ENCODE data around the gene AHI1.
A peak's percentile ranks its signal among the peaks of the same experiment; 100 is the strongest.

AHI1 gene

GRCh38 chr6:135314543-135314942 lies 183.0 kb downstream of the AHI1 start:
- no peak overlapping the region for H3K4me3 ChIP-seq (ENCODE audit: low read depth, low read length)

GRCh38 chr6:135311446-135312200 lies 185.9 kb downstream of the AHI1 start:
- no peak for DNase-seq (ENCODE audit: low read depth)
- no peak overlapping the region for H3K4me3 ChIP-seq (ENCODE audit: low read depth, low read length)

More at GRCh38 chr6:135314543-135314942, 183.0 kb downstream of the AHI1 start:
- no peak for DNase-seq (ENCODE audit: low read depth)

- H3K4me3 ChIP-seq (ENCODE audit: low read depth, low read length) = no peak overlapping the region
- no peak for DNase-seq (ENCODE audit: low read depth)
These were observed 187.2 kb downstream of the AHI1 start for GRCh38 chr6:135310291-135310690.

- DNase-seq (ENCODE audit: low read depth) = no peak
- no peak overlapping the region for H3K4me3 ChIP-seq (ENCODE audit: low read depth, low read length)
These were observed 190.7 kb downstream of the AHI1 start for GRCh38 chr6:135306740-135307420.

GRCh38 chr6:135306166-135306565 lies 191.4 kb downstream of the AHI1 start:
- H3K4me3 ChIP-seq (ENCODE audit: low read depth, low read length) = no peak overlapping the region
- DNase-seq (ENCODE audit: low read depth) = no peak

- H3K4me3 ChIP-seq (ENCODE audit: low read depth, low read length) = no peak overlapping the region
- DNase-seq (ENCODE audit: low read depth) = no peak
These were observed 191.9 kb downstream of the AHI1 start for GRCh38 chr6:135305684-135306083.

GRCh38 chr6:135304883-135305282 lies 192.7 kb downstream of the AHI1 start:
- no peak overlapping the region for H3K4me3 ChIP-seq (ENCODE audit: low read depth, low read length)

GRCh38 chr6:135301304-135301703 lies 196.2 kb downstream of the AHI1 start:
- no peak overlapping the region for H3K4me3 ChIP-seq (ENCODE audit: low read depth, low read length)
- no peak for DNase-seq (ENCODE audit: low read depth)

More at GRCh38 chr6:135304883-135305282, 192.7 kb downstream of the AHI1 start:
- DNase-seq (ENCODE audit: low read depth) = no peak

- H3K4me3 ChIP-seq (ENCODE audit: low read depth, low read length) = no peak overlapping the region
- no peak for DNase-seq (ENCODE audit: low read depth)
These were observed 197.0 kb downstream of the AHI1 start for GRCh38 chr6:135300576-135300975.

- DNase-seq (ENCODE audit: low read depth) = peak; percentile 31
- H3K4me3 ChIP-seq (ENCODE audit: low read depth, low read length) = no peak overlapping the region
These were observed 198.3 kb downstream of the AHI1 start for GRCh38 chr6:135299256-135299655.

- H3K4me3 ChIP-seq (ENCODE audit: low read depth, low read length) = no peak overlapping the region
- no peak for DNase-seq (ENCODE audit: low read depth)
These were observed 199.1 kb downstream of the AHI1 start for GRCh38 chr6:135298455-135298854.

GRCh38 chr6:135296715-135297114 lies 200.8 kb downstream of the AHI1 start:
- H3K4me3 ChIP-seq (ENCODE audit: low read depth, low read length) = no peak overlapping the region
- DNase-seq (ENCODE audit: low read depth) = no peak

GRCh38 chr6:135295085-135295484 lies 202.5 kb downstream of the AHI1 start:
- DNase-seq (ENCODE audit: low read depth) = no peak
- no peak overlapping the region for H3K4me3 ChIP-seq (ENCODE audit: low read depth, low read length)

- DNase-seq (ENCODE audit: low read depth) = no peak
- H3K4me3 ChIP-seq (ENCODE audit: low read depth, low read length) = no peak overlapping the region
These were observed 206.1 kb downstream of the AHI1 start for GRCh38 chr6:135291288-135292076.

GRCh38 chr6:135289816-135290215 lies 207.7 kb downstream of the AHI1 start:
- H3K4me3 ChIP-seq (ENCODE audit: low read depth, low read length) = no peak overlapping the region
- no peak for DNase-seq (ENCODE audit: low read depth)

GRCh38 chr6:135286962-135287538 lies 210.5 kb downstream of the AHI1 start:
- no peak overlapping the region for H3K4me3 ChIP-seq (ENCODE audit: low read depth, low read length)
- no peak for DNase-seq (ENCODE audit: low read depth)

GRCh38 chr6:135285165-135285564 lies 212.4 kb downstream of the AHI1 start:
- H3K4me3 ChIP-seq (ENCODE audit: low read depth, low read length) = no peak overlapping the region
- no peak for DNase-seq (ENCODE audit: low read depth)

GRCh38 chr6:135283926-135284325 lies 213.6 kb downstream of the AHI1 start:
- no peak overlapping the region for H3K4me3 ChIP-seq (ENCODE audit: low read depth, low read length)
- DNase-seq (ENCODE audit: low read depth) = no peak

- no peak for DNase-seq (ENCODE audit: low read depth)
- no peak overlapping the region for H3K4me3 ChIP-seq (ENCODE audit: low read depth, low read length)
These were observed 215.1 kb downstream of the AHI1 start for GRCh38 chr6:135282395-135282794.

GRCh38 chr6:135281964-135282363 lies 215.6 kb downstream of the AHI1 start:
- DNase-seq (ENCODE audit: low read depth) = no peak

More at GRCh38 chr6:135281964-135282363, 215.6 kb downstream of the AHI1 start:
- no peak overlapping the region for H3K4me3 ChIP-seq (ENCODE audit: low read depth, low read length)
